HepG2 (cell line): ENCODE measurements around the gene MYLK. TPM values are rescaled to one million over a fixed set of nuclear protein-coding genes. Genes with fewer than 3 reads are reported as not detected.

Experiments used
- ATAC-seq: fragments of 200-7000 bp; cut with Tn5 transposase; 3 replicates; pipeline ENCODE4 v1.9.1; 2020; ENCODE audit warnings: mild to moderate bottlenecking, moderate library complexity
- BruUV-seq: library from RNA; stranded (reverse); fragments of 400-500 nt; replicated peaks from 2 replicates; lab custom pipeline; 2021; lab: Mats Ljungman, UMichigan
- CTCF ChIA-PET: fragments of 300-600 bp; formaldehyde crosslinking; extraction: SDS; loops from one replicate; lab custom pipeline; 2021; ENCODE audit warnings: low total read pairs, inconsistent platforms, low intra/inter-chr PET ratio; lab: Yijun Ruan, JAX
- POLR2A ChIA-PET: fragments of 350-600 bp; sonication (Branson Sonifier 250); formaldehyde crosslinking; loops from one replicate; lab custom pipeline; 2020; ENCODE audit warnings: antibody characterized with exemption, inconsistent platforms; lab: Yijun Ruan, JAX
- DNase-seq: peaks from one replicate; pipeline ENCODE4 v3.0.0-alpha.2; 2015; ENCODE audit warnings: low spot score
- FAIRE-seq: peaks from 3 replicates; lab custom pipeline; 2011; peaks lifted over from hg19 to GRCh38; lab: Jason Lieb, UNC
- H2AFZ ChIP-seq: one replicate; pipeline ENCODE4 v1.6.1; 2011; ENCODE audit warnings: low read length, inconsistent platforms
- H3K27ac ChIP-seq: fragments of 300-600 bp; 3 replicates; pipeline ENCODE4 v1.8.0; 2011; ENCODE audit warnings: mixed run types, mild to moderate bottlenecking, mixed read lengths, low read length, inconsistent platforms; ENCODE audit not compliant: insufficient read depth; ENCODE audit errors: extremely low read length
- H3K27me3 ChIP-seq, 2 experiments: fragments of 200-600 bp in 1 of 2; 2 replicates in 1 of 2; 3 replicates in 1 of 2; pipeline versions ENCODE4 v1.6.0 to v1.8.0; 2011; ENCODE audit warnings: low read length in 2 of 2, mild to moderate bottlenecking in 2 of 2, moderate library complexity in 2 of 2, inconsistent platforms in 1 of 2; ENCODE audit not compliant: insufficient read depth in 2 of 2, control insufficient read depth in 1 of 2
- H3K36me3 ChIP-seq, 2 experiments: fragments of 200-600 bp in 1 of 2; replicated peaks in 1 of 2; 2 replicates in 1 of 2; 3 replicates in 1 of 2; pipeline versions ENCODE4 v1.5.1 to v1.8.0; 2011; ENCODE audit warnings: low read length in 2 of 2, inconsistent platforms in 1 of 2; ENCODE audit not compliant: insufficient read depth in 2 of 2, control insufficient read depth in 1 of 2
- H3K4me1 ChIP-seq: 2 replicates; pipeline ENCODE4 v1.5.1; 2012; ENCODE audit warnings: low read length, inconsistent platforms; ENCODE audit not compliant: insufficient read depth
- H3K4me2 ChIP-seq: 2 replicates; pipeline ENCODE4 v1.6.0; 2011; ENCODE audit warnings: low read depth, low read length, inconsistent platforms
- H3K4me3 ChIP-seq, 3 experiments: fragments of 200-600 bp in 1 of 3; sonication (generic), shearing (Covaris generic) in 1 of 3; replicated peaks in 1 of 3; 2 replicates each; pipeline ENCODE4 v1.5.1; 2011 to 2016; ENCODE audit warnings: low read length in 3 of 3, inconsistent platforms in 2 of 3, low read depth in 2 of 3, mild to moderate bottlenecking in 2 of 3, control low read depth in 1 of 3, mixed read lengths in 1 of 3; ENCODE audit not compliant: insufficient read depth in 1 of 3
- H3K79me2 ChIP-seq: one replicate; pipeline ENCODE4 v1.6.1; 2011; ENCODE audit warnings: low read length, inconsistent platforms; ENCODE audit not compliant: insufficient read depth
- H3K9ac ChIP-seq: 2 replicates; pipeline ENCODE4 v1.6.0; 2011; ENCODE audit warnings: mild to moderate bottlenecking, low read depth, low read length, inconsistent platforms; ENCODE audit not compliant: insufficient read depth
- H3K9me3 ChIP-seq: 2 replicates; pipeline ENCODE4 v1.5.1; 2012; ENCODE audit warnings: mild to moderate bottlenecking, low read length
- H4K20me1 ChIP-seq: 2 replicates; pipeline ENCODE4 v1.6.0; 2011; ENCODE audit warnings: inconsistent platforms, mild to moderate bottlenecking, low read length, moderate library complexity; ENCODE audit not compliant: insufficient read depth
- ARNTL ChIP-seq: sonication (generic); formaldehyde crosslinking; IDR thresholded peaks from 2 replicates; pipeline ENCODE4 v1.4.0; 2020; ENCODE audit warnings: mild to moderate bottlenecking, missing genetic modification reagents
- ESRRA ChIP-seq: sonication (generic); formaldehyde crosslinking; IDR thresholded peaks from 2 replicates; pipeline ENCODE4 v1.5.1; 2020; ENCODE audit warnings: mild to moderate bottlenecking, low read depth, missing genetic modification reagents
- MAFK ChIP-seq, 2 experiments: IDR thresholded peaks in 1 of 2; conservative IDR thresholded peaks in 1 of 2; 2 replicates each; pipeline ENCODE4 v1.6.1; 2011; ENCODE audit warnings: improper control_type of control experiment in 2 of 2, low read length in 2 of 2
- NAIF1 ChIP-seq: sonication (generic); formaldehyde crosslinking; IDR thresholded peaks from 2 replicates; pipeline ENCODE4 v1.5.0; 2020; ENCODE audit warnings: mild to moderate bottlenecking, missing genetic modification reagents, borderline replicate concordance
- NCOA2 ChIP-seq: sonication (generic); formaldehyde crosslinking; IDR thresholded peaks from 2 replicates; pipeline ENCODE4 v1.8.0; 2022; ENCODE audit warnings: inconsistent platforms
- TOE1 ChIP-seq: sonication (generic); formaldehyde crosslinking; IDR thresholded peaks from 2 replicates; pipeline ENCODE4 v1.4.0; 2020; ENCODE audit warnings: mild to moderate bottlenecking, missing genetic modification reagents
- ZFP36L1 ChIP-seq: sonication (generic); formaldehyde crosslinking; IDR thresholded peaks from 2 replicates; pipeline ENCODE4 v1.8.0; 2022; ENCODE audit warnings: mild to moderate bottlenecking, missing genetic modification reagents, moderate library complexity
- ZFP82 ChIP-seq: sonication (generic); formaldehyde crosslinking; IDR thresholded peaks from 2 replicates; pipeline ENCODE4 v1.5.1; 2020; ENCODE audit warnings: mild to moderate bottlenecking, missing genetic modification reagents, borderline replicate concordance
- ZNF530 ChIP-seq: sonication (generic); formaldehyde crosslinking; IDR thresholded peaks from 2 replicates; pipeline ENCODE4 v1.5.0; 2020; ENCODE audit warnings: low read depth, mild to moderate bottlenecking, missing genetic modification reagents
- WGBS: methylation state at CpG from one replicate; pipeline ENCODE4 v1.1.6; 2017; ENCODE audit warnings: low lambda C conversion rate; 5-methylcytosine and 5-hydroxymethylcytosine counted together
- in situ Hi-C: cut with HindIII; loops from 2 replicates; pipeline ENCODE4 v1.10.0; 2017; ENCODE audit warnings: low pct_unique_long_range_greater_than_20kb; ENCODE audit not compliant: extremely low pct_ligation_motif_present
- intact Hi-C: fragments of 100-400 bp; cut with micrococcal nuclease; formaldehyde crosslinking; loops from one replicate; pipeline ENCODE4 v1.10.0; 2022; ENCODE audit not compliant: unreplicated experiment
- polyA plus RNA-seq, 8 experiments: library from polyadenylated mRNA; depleted of rRNA in 3 of 8; stranded (reverse) in 7 of 8; unstranded in 1 of 8; fragments of >200 nt; fragmentation: Illumina TruSeq in 4 of 8; extraction: Trizol in 4 of 8; gene quantifications; 2 replicates each; pipeline versions ENCODE4 v1.2.1 to v1.2.3, GENCODE V29; 2011 to 2016; ENCODE audit warnings: low read depth in 4 of 8, missing spikeins in 1 of 8, mixed read lengths in 1 of 8; ENCODE audit not compliant: insufficient read depth in 1 of 8
- total RNA-seq, 5 experiments: library from RNA; depleted of rRNA; stranded (reverse); fragments of >200 nt; fragmentation: Illumina TruSeq; extraction: Trizol; gene quantifications; 2 replicates each; pipeline ENCODE4 v1.2.3, GENCODE V29; 2016; ENCODE audit warnings: low read depth in 1 of 5
- TF ChIP-seq, protein P1 (sequence below): sonication (generic); formaldehyde crosslinking; IDR thresholded peaks from 2 replicates; pipeline ENCODE4 v1.5.0; 2020; ENCODE audit warnings: mild to moderate bottlenecking, missing genetic modification reagents, borderline replicate concordance

The MYLK gene
- total and polyA plus RNA-seq, 2 of the 13 experiments (the other 11 are each of a cell fraction or from before 2014, with no cell fraction given), result 10.6 to 34.9 TPM

DNA sequence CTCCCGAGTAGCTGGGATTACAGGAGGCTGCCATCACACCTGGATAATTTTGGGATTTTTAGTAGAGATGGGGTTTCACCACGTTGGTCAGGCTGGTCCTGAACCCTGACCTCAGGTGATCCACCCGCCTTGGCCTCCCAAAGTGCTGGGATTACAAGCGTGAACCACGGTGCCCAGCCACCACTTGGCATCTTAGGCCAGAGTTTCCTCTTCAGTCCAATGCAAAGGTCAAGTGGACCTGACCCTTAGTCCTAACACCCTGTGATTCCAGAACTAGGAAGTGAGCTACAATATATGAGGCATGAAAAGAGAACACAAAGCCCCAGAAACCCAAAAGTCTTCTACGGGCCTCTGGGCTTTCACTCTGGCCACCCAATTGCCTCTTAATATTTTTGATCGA is 5.3 kb downstream of the MYLK start:
- no peak for FAIRE-seq
- H2AFZ ChIP-seq, result no peak overlapping the region
- H3K27me3 ChIP-seq, result peaks cover 0 to 15% of the 10 kb centered on the region in 2 experiments; a peak in 2 of 5 replicates
- in situ Hi-C loops (no loop called here), intact Hi-C loops (no loop called here)
- no peak for ATAC-seq
- CTCF ChIA-PET, result no interaction called here
- 59% methylated on average over 7 of the region's 7 CpGs for WGBS
- H3K9ac ChIP-seq, result no peak overlapping the region
- no peak overlapping the region for H3K27ac ChIP-seq
- H3K9me3 ChIP-seq, result no peaks in the 10 kb centered on the region
- no peaks in the 10 kb centered on the region for H3K36me3 ChIP-seq
- no TSS peak for BruUV-seq
- H3K79me2 ChIP-seq, result no peaks in the 10 kb centered on the region
- DNase-seq, result no peak
- H4K20me1 ChIP-seq, result no peaks in the 10 kb centered on the region
- peaks cover 9% of the 10 kb centered on the region for H3K4me1 ChIP-seq
- POLR2A ChIA-PET, result no interaction called here
- TF ChIP-seq, protein P1, sequence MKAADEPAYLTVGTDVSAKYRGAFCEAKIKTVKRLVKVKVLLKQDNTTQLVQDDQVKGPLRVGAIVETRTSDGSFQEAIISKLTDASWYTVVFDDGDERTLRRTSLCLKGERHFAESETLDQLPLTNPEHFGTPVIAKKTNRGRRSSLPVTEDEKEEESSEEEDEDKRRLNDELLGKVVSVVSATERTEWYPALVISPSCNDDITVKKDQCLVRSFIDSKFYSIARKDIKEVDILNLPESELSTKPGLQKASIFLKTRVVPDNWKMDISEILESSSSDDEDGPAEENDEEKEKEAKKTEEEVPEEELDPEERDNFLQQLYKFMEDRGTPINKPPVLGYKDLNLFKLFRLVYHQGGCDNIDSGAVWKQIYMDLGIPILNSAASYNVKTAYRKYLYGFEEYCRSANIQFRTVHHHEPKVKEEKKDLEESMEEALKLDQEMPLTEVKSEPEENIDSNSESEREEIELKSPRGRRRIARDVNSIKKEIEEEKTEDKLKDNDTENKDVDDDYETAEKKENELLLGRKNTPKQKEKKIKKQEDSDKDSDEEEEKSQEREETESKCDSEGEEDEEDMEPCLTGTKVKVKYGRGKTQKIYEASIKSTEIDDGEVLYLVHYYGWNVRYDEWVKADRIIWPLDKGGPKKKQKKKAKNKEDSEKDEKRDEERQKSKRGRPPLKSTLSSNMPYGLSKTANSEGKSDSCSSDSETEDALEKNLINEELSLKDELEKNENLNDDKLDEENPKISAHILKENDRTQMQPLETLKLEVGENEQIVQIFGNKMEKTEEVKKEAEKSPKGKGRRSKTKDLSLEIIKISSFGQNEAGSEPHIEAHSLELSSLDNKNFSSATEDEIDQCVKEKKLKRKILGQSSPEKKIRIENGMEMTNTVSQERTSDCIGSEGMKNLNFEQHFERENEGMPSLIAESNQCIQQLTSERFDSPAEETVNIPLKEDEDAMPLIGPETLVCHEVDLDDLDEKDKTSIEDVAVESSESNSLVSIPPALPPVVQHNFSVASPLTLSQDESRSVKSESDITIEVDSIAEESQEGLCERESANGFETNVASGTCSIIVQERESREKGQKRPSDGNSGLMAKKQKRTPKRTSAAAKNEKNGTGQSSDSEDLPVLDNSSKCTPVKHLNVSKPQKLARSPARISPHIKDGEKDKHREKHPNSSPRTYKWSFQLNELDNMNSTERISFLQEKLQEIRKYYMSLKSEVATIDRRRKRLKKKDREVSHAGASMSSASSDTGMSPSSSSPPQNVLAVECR, result no peak
- TF ChIP-seq ZFP36L1 (CRISPR knock-in tag) (no peak), ESRRA (no peak), MAFK (conservative IDR thresholded peaks at IDR 0.05 in 1 of 2, IDR thresholded peaks at IDR 0.05 in 1 of 2; ENCODE audit: low read length in 2 of 2) (no peak), NCOA2 (CRISPR knock-in tag) (no peak), ZFP82 (CRISPR knock-in tag) (no peak), ZNF530 (CRISPR knock-in tag) (no peak), ARNTL (no peak), TOE1 (CRISPR knock-in tag) (no peak), NAIF1 (no peak)
- H3K4me2 ChIP-seq, result no peak overlapping the region
- no peak overlapping the region for H3K4me3 ChIP-seq
